B cell (primary cell): ENCODE data around the gene ZFPM1. TPM values are rescaled to one million over a fixed set of nuclear protein-coding genes. Genes with fewer than 3 reads are reported as not detected.

ENCODE experiments used
- ATAC-seq: fragments of 200-7000 bp; cut with Tn5 transposase; one replicate; pipeline ENCODE4 v1.10.0; 2021; ENCODE audit warnings: low read depth, mild to moderate bottlenecking, moderate number of reproducible peaks, moderate library complexity
- CTCF ChIA-PET: fragments of 350-600 bp; sonication (Branson Sonifier 250); formaldehyde crosslinking; loops from one replicate; lab custom pipeline; 2021; ENCODE audit warnings: antibody characterized with exemption, inconsistent platforms; lab: Charles Lee
- POLR2A ChIA-PET: fragments of 350-600 bp; sonication (Branson Sonifier 250); formaldehyde crosslinking; loops from one replicate; lab custom pipeline; 2021; ENCODE audit warnings: antibody characterized with exemption; lab: Charles Lee
- DNase-seq: peaks from one replicate; pipeline ENCODE4 v3.0.0; 2013
- H2AFZ ChIP-seq: 2 replicates; pipeline ENCODE4 v1.6.1; 2012; ENCODE audit warnings: mild to moderate bottlenecking, low read depth, low read length; ENCODE audit not compliant: insufficient read depth, poor library complexity, severe bottlenecking
- H3K27ac ChIP-seq, 2 donors: 1 replicate in 1 of 2; 2 replicates in 1 of 2; pipeline ENCODE4 v1.5.1; 2012 to 2013; ENCODE audit warnings: low read length in 2 of 2, mild to moderate bottlenecking in 2 of 2, moderate library complexity in 1 of 2
- H3K27me3 ChIP-seq, 4 experiments: fragments of 200-600 bp in 1 of 4; sonication (generic) in 1 of 4; replicated peaks in 1 of 4; 1 replicate in 2 of 4; 2 replicates in 2 of 4; pipeline versions ENCODE4 v1.6.1 to v1.7.0; 2013 to 2016; ENCODE audit warnings: low read length in 3 of 4, mild to moderate bottlenecking in 2 of 4, mixed read lengths in 1 of 4, moderate library complexity in 1 of 4; ENCODE audit not compliant: insufficient read depth in 4 of 4, control insufficient read depth in 3 of 4; ENCODE audit errors: control extremely low read depth in 1 of 4
- H3K36me3 ChIP-seq, 2 experiments: replicated peaks in 1 of 2; 1 replicate in 1 of 2; 2 replicates in 1 of 2; pipeline versions ENCODE4 v1.6.1 to v1.7.1; 2013; ENCODE audit warnings: low read length in 1 of 2; ENCODE audit not compliant: insufficient read depth in 2 of 2, control insufficient read depth in 1 of 2; ENCODE audit errors: control extremely low read depth in 1 of 2, extremely low read depth in 1 of 2
- H3K4me1 ChIP-seq, 2 donors: fragments of 200-600 bp in 1 of 2; sonication (generic) in 1 of 2; 1 replicate in 1 of 2; 2 replicates in 1 of 2; pipeline versions ENCODE4 v1.5.1 to v1.6.1; 2013 to 2017; ENCODE audit warnings: low read length in 2 of 2; ENCODE audit not compliant: control insufficient read depth in 2 of 2, insufficient read depth in 2 of 2
- H3K4me2 ChIP-seq: replicated peaks from 2 replicates; pipeline ENCODE3; 2012; ENCODE audit warnings: mild to moderate bottlenecking, low read depth, low read length; ENCODE audit not compliant: poor library complexity, severe bottlenecking
- H3K4me3 ChIP-seq, 5 experiments: fragments of 200-600 bp in 1 of 5; sonication (generic) in 1 of 5; 1 replicate in 3 of 5; 2 replicates in 2 of 5; pipeline versions ENCODE4 v1.5.1 to v1.7.0; 2011 to 2016; ENCODE audit warnings: low read length in 4 of 5, mild to moderate bottlenecking in 4 of 5, low read depth in 2 of 5, control low read depth in 1 of 5, moderate library complexity in 1 of 5; ENCODE audit not compliant: insufficient read depth in 1 of 5; ENCODE audit errors: control extremely low read depth in 1 of 5, extremely low read depth in 1 of 5
- H3K79me2 ChIP-seq: fragments of 200-600 bp; sonication (generic); one replicate; pipeline ENCODE4 v1.6.0; 2016; ENCODE audit warnings: low read length; ENCODE audit not compliant: control insufficient read depth, insufficient read depth
- H3K9ac ChIP-seq: fragments of 200-600 bp; sonication (generic); 2 replicates; pipeline ENCODE4 v1.6.1; 2017; ENCODE audit warnings: mild to moderate bottlenecking, low read length, moderate library complexity
- H3K9me3 ChIP-seq, 3 donors: one replicate each; pipeline versions ENCODE4 v1.6.1 to v1.7.1; 2013; ENCODE audit warnings: low read length in 2 of 3; ENCODE audit not compliant: control insufficient read depth in 2 of 3, insufficient read depth in 1 of 3; ENCODE audit errors: control extremely low read depth in 1 of 3
- H4K20me1 ChIP-seq: 2 replicates; pipeline ENCODE4 v1.6.0; 2012; ENCODE audit warnings: mild to moderate bottlenecking, low read length; ENCODE audit not compliant: insufficient read depth, control insufficient read depth, poor library complexity, severe bottlenecking
- H3K27ac Mint-ChIP-seq: one replicate; pipeline ENCODE4 v1.8.0; 2021; ENCODE audit warnings: mixed read lengths
- H3K27me3 Mint-ChIP-seq: one replicate; pipeline ENCODE4 v1.8.0; 2021; ENCODE audit warnings: mixed read lengths
- H3K4me1 Mint-ChIP-seq: one replicate; pipeline ENCODE4 v1.8.0; 2021; ENCODE audit warnings: mixed read lengths
- H3K4me3 Mint-ChIP-seq: one replicate; pipeline ENCODE4 v1.8.0; 2021; ENCODE audit warnings: mixed read lengths
- H3K9me3 Mint-ChIP-seq: one replicate; pipeline ENCODE4 v1.8.0; 2022; ENCODE audit warnings: mixed read lengths; ENCODE audit not compliant: insufficient read depth
- EZH2 ChIP-seq: IDR thresholded peaks from 2 replicates; pipeline ENCODE4 v1.6.1; 2012; ENCODE audit warnings: borderline replicate concordance, low read depth, mild to moderate bottlenecking, moderate library complexity, low read length; ENCODE audit not compliant: insufficient read depth, poor library complexity, severe bottlenecking
- WGBS: methylation state at CpG from one replicate; pipeline ENCODE4 v1.1.5; 2013; ENCODE audit warnings: missing lambda C conversion rate; ENCODE audit not compliant: insufficient coverage; 5-methylcytosine and 5-hydroxymethylcytosine counted together
- intact Hi-C: fragments of 100-400 bp; cut with micrococcal nuclease; formaldehyde crosslinking; loops from one replicate; pipeline ENCODE4 v1.10.0; 2022
- polyA plus RNA-seq: library from polyadenylated mRNA; depleted of rRNA; stranded (reverse); fragments of >200 nt; gene quantifications from 2 replicates; pipeline ENCODE4 v1.2.3, GENCODE V29; 2012
- total RNA-seq, 2 donors: library from RNA; stranded (reverse); fragments of 120-200 nt in 1 of 2; gene quantifications; 1 replicate in 1 of 2; 2 replicates in 1 of 2; pipeline versions ENCODE4 v1.2.3 to v1.2.4, GENCODE V29; 2013 to 2022
- TF ChIP-seq, protein P1 (sequence below): fragments of 200-600 bp; IDR thresholded peaks from one replicate; pipeline ENCODE4 v1.8.0; 2022; ENCODE audit warnings: antibody characterized with exemption, mild to moderate bottlenecking

The ZFPM1 gene
- total and polyA plus RNA-seq, 2 donors (not counting 1 experiment from before 2014, with no cell fraction given): 4.3 to 34.6 TPM

DNA sequence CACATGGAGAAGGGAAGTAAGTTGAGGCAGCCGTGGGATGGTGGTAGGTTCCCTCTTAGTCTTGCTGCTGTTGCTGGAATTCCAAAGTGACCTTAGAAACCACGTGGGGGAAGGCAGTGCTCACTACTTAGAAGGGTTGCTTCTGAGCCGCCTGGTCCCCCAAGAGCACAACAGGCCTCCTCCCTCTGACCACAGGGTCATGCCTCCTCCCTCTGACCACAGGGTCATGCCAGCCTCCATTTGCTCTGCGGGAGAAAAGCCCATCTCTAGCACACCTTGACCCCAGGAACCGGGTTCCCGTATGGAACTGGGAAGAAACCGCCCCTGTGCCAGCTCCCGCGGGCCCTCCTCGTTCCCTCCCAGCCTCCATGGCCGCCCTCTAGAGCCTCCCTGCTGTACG lies 13.4 kb upstream of the ZFPM1 start:
- H3K27ac Mint-ChIP-seq: no peak overlapping the region

GRCh38 chr16:88440111-88440510 lies 13.0 kb upstream of the ZFPM1 start:
- no peaks in the 10 kb centered on the region for H4K20me1 ChIP-seq
- ATAC-seq: no peak
- Mint-ChIP-seq H3K27ac (no peak overlapping the region), H3K4me1 (peaks cover 4% of the 10 kb centered on the region), H3K27me3 (no peaks in the 10 kb centered on the region), H3K4me3 (no peak overlapping the region), H3K9me3 (no peaks in the 10 kb centered on the region)
- peaks cover 0 to 6% (median 0%) of the 10 kb centered on the region in 3 donors for H3K9me3 ChIP-seq
- ChIA-PET POLR2A (interaction anchor here (0.6 to 1.9 kb wide), 2 partner anchors 12 to 20 kb away, joined by 3 to 6 read pairs; partner anchors contain the start of gene ZFPM1), CTCF (interaction anchor here (0.6 to 3.5 kb wide), 5 partner anchors 90 to 660 kb away, joined by 3 to 26 read pairs (median 5); no protein-coding TSS in a partner anchor)
- H3K79me2 ChIP-seq: no peaks in the 10 kb centered on the region
- no peak overlapping the region for H2AFZ ChIP-seq
- H3K27ac ChIP-seq: no peak overlapping the region
- DNase-seq: no peak
- H3K27me3 ChIP-seq: no peaks in the 10 kb centered on the region
- H3K4me2 ChIP-seq: no peak overlapping the region
- intact Hi-C loops: loop anchor here (5.0 kb wide), 1 partner anchor 42 kb away; no protein-coding TSS in a partner anchor
- WGBS: 84% methylated on average over 8 of the region's 14 CpGs
- no peak for TF ChIP-seq EZH2
- TF ChIP-seq, protein P1, sequence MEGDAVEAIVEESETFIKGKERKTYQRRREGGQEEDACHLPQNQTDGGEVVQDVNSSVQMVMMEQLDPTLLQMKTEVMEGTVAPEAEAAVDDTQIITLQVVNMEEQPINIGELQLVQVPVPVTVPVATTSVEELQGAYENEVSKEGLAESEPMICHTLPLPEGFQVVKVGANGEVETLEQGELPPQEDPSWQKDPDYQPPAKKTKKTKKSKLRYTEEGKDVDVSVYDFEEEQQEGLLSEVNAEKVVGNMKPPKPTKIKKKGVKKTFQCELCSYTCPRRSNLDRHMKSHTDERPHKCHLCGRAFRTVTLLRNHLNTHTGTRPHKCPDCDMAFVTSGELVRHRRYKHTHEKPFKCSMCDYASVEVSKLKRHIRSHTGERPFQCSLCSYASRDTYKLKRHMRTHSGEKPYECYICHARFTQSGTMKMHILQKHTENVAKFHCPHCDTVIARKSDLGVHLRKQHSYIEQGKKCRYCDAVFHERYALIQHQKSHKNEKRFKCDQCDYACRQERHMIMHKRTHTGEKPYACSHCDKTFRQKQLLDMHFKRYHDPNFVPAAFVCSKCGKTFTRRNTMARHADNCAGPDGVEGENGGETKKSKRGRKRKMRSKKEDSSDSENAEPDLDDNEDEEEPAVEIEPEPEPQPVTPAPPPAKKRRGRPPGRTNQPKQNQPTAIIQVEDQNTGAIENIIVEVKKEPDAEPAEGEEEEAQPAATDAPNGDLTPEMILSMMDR: no peak
- no peak overlapping the region for H3K9ac ChIP-seq
- H3K4me1 ChIP-seq: peaks cover 7 to 9% of the 10 kb centered on the region in 2 donors
- H3K4me3 ChIP-seq: no peak overlapping the region
- H3K36me3 ChIP-seq: no peaks in the 10 kb centered on the region

More for the DNA sequence above, 13.4 kb upstream of the ZFPM1 start:
- Histone ChIP-seq H3K4me2 (no peak overlapping the region), H3K4me1 (peaks cover 7 to 9% of the 10 kb centered on the region in 2 donors), H3K9me3 (peaks cover 0 to 6% (median 0%) of the 10 kb centered on the region in 3 donors), H3K9ac (no peak overlapping the region), H3K27me3 (no peaks in the 10 kb centered on the region), H3K79me2 (no peaks in the 10 kb centered on the region), H3K27ac (no peak overlapping the region), H3K4me3 (no peak overlapping the region), H2AFZ (no peak overlapping the region), H3K36me3 (no peaks in the 10 kb centered on the region), H4K20me1 (no peaks in the 10 kb centered on the region)
- TF ChIP-seq, protein P1: no peak
- TF ChIP-seq EZH2: no peak
- Mint-ChIP-seq H3K4me1 (peaks cover 4% of the 10 kb centered on the region), H3K4me3 (no peak overlapping the region), H3K27me3 (no peaks in the 10 kb centered on the region), H3K9me3 (no peaks in the 10 kb centered on the region)
- WGBS: 88% methylated on average over 12 of the region's 12 CpGs
- ChIA-PET POLR2A (interaction anchor here (0.6 to 1.9 kb wide), 2 partner anchors 13 to 20 kb away, joined by 3 to 6 read pairs; partner anchors contain the start of gene ZFPM1), CTCF (interaction anchor here (0.6 to 3.5 kb wide), 6 partner anchors 9 to 660 kb away, joined by 3 to 26 read pairs (median 4); no protein-coding TSS in a partner anchor)
- DNase-seq (no peak), ATAC-seq (no peak)
- intact Hi-C loops: loop anchor here (5.0 to 10.0 kb wide), 2 partner anchors 43 to 565 kb away; no protein-coding TSS in a partner anchor
